Tibial nerve (tissue), 4 donors: ENCODE measurements around the gene SPNS1.

Experiments
- EP300 ChIP-seq, 2 donors: sonication (generic); formaldehyde crosslinking; IDR thresholded peaks; one replicate each; pipeline ENCODE4 v1.6.1; 2017; ENCODE audit warnings: antibody characterized with exemption in 2 of 2, mild to moderate bottlenecking in 1 of 2
- TF ChIP-seq, protein P1 (sequence below), 5 experiments: fragments of 200-600 bp in 3 of 5; fragments of 450-650 bp in 2 of 5; sonication (generic) in 3 of 5; IDR thresholded peaks; one replicate each; pipeline ENCODE4 v1.5.1; 2016 to 2019; ENCODE audit warnings: antibody characterized with exemption in 5 of 5, mild to moderate bottlenecking in 3 of 5, moderate library complexity in 2 of 5

DNA sequence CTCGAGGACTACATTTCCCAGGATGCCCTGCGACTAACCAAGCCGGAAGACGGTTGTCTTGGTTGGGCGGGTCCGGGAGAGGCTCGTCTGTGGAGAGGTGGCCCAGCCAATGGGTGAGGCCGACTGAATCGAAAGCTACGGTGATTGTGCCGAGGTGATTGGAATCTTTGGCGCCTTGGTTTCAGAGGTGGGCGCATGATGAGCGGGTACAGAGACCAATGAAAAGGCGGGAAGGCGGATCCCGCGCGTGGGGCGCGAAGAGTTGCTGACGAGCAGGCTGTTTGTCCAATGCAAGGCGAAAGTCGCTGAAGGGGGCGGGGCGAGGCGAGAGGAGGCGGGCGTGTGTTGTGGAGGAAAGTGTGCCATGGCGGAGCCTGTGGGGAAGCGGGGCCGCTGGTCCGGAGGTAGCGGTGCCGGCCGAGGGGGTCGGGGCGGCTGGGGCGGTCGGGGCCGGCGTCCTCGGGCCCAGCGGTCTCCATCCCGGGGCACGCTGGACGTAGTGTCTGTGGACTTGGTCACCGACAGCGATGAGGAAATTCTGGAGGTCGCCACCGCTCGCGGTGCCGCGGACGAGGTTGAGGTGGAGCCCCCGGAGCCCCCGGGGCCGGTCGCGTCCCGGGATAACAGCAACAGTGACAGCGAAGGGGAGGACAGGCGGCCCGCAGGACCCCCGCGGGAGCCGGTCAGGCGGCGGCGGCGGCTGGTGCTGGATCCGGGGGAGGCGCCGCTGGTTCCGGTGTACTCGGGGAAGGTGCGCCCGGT lies 23.7 kb upstream of the SPNS1 start, which contains the start of gene NFATC2IP:
- TF ChIP-seq, protein P1, sequence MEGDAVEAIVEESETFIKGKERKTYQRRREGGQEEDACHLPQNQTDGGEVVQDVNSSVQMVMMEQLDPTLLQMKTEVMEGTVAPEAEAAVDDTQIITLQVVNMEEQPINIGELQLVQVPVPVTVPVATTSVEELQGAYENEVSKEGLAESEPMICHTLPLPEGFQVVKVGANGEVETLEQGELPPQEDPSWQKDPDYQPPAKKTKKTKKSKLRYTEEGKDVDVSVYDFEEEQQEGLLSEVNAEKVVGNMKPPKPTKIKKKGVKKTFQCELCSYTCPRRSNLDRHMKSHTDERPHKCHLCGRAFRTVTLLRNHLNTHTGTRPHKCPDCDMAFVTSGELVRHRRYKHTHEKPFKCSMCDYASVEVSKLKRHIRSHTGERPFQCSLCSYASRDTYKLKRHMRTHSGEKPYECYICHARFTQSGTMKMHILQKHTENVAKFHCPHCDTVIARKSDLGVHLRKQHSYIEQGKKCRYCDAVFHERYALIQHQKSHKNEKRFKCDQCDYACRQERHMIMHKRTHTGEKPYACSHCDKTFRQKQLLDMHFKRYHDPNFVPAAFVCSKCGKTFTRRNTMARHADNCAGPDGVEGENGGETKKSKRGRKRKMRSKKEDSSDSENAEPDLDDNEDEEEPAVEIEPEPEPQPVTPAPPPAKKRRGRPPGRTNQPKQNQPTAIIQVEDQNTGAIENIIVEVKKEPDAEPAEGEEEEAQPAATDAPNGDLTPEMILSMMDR (IDR thresholded peaks at IDR 0.05) = peak in 1 of 5 experiments; percentile 47
- TF ChIP-seq EP300 (IDR thresholded peaks at IDR 0.05) = peak; percentile 75 to 93
